ENCODE data around the gene SAMD4B. TPM values are rescaled to one million over a fixed set of nuclear protein-coding genes. Genes with fewer than 3 reads are reported as not detected.
A peak's percentile ranks its signal among the peaks of the same experiment; 100 is the strongest.

The SAMD4B gene
- total RNA-seq, 2 experiments from 2014 or later: 65.0 to 66.9 TPM

DNA sequence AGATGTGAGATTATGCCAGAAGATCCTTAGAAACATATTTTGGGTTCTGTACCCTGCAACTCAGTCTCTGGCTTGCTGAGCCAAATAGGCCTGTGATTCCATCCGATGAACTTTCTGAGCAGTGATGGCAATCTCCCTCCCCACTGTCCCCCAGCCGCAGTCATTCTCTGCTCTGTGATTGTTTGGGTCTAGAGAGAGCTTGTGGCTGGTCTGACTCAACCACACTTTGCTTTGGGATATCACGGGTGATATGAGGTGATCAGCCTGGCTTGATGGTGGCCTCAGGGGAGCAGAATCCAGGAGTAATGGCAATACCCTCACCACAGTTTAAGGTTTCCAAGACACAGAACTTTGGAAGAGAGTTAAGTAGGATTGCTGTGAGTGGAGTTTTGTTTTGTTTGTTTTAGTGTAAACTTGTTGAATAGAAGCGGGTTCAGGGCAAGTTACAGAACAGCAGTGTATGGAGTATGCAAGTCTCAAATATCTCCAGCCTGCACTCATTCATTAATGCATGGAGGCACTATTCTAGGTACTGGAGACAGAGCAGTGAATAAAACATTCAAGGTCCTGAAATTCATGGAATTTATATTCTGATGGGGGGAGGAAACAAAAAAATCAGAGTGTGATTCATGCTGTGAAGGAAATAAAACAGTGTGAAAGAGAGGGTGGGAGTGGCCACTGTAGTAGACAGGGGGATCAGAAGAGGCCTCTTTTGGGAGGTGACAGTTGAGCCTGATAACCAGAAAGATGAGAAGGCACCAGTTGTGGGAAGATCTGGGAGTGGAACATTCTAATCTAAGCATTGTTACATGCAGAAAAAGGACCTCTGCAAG, 5.3 kb downstream of the SAMD4B start:
- no peak overlapping the region for H3K4me3 ChIP-seq (ENCODE audit: low read length)
- ATAC-seq (ENCODE audit: poor library complexity) (no peak), DNase-seq (no peak)
- H3K27ac Mint-ChIP-seq: peak overlapping the region; percentile 22
- no peaks in the 10 kb centered on the region for H3K9me3 ChIP-seq (ENCODE audit: control insufficient read depth in 1 of 2, insufficient read depth in 1 of 2, low read length in 2 of 2)
- H3K9me3 Mint-ChIP-seq: no peaks in the 10 kb centered on the region
- H3K36me3 Mint-ChIP-seq (ENCODE audit: low read depth): peaks cover 71% of the 10 kb centered on the region
- intact Hi-C loops (cut with DNase I, micrococcal nuclease): loop anchor here (10.0 kb wide), 2 partner anchors 187 to 937 kb away; partner anchors contain the start of genes AKT2 (in 1 of the 2) and EID2B (in 1 of the 2)
- no peaks in the 10 kb centered on the region for H3K27me3 ChIP-seq (ENCODE audit: control insufficient read depth in 1 of 2, insufficient read depth in 2 of 2, low read length in 2 of 2)
- ChIA-PET CTCF (interaction anchor here (0.6 kb wide), 1 partner anchor 135 kb away, joined by 3 read pairs; no protein-coding TSS in a partner anchor), POLR2A (interaction anchor here (1.3 kb wide), 1 partner anchor 43 kb away, joined by 3 read pairs; the partner anchor contains the start of gene PAF1)
- no peak overlapping the region for H3K4me3 Mint-ChIP-seq
- no peaks in the 10 kb centered on the region for H3K27me3 Mint-ChIP-seq
- H3K4me1 ChIP-seq (ENCODE audit: insufficient read depth, low read length): peaks cover 34% of the 10 kb centered on the region
- H3K27ac ChIP-seq (ENCODE audit: low read depth in 1 of 2, low read length in 2 of 2): no peak overlapping the region
- peaks cover 77% of the 10 kb centered on the region for H3K4me1 Mint-ChIP-seq (ENCODE audit: low read depth)
- TF ChIP-seq, protein P1, sequence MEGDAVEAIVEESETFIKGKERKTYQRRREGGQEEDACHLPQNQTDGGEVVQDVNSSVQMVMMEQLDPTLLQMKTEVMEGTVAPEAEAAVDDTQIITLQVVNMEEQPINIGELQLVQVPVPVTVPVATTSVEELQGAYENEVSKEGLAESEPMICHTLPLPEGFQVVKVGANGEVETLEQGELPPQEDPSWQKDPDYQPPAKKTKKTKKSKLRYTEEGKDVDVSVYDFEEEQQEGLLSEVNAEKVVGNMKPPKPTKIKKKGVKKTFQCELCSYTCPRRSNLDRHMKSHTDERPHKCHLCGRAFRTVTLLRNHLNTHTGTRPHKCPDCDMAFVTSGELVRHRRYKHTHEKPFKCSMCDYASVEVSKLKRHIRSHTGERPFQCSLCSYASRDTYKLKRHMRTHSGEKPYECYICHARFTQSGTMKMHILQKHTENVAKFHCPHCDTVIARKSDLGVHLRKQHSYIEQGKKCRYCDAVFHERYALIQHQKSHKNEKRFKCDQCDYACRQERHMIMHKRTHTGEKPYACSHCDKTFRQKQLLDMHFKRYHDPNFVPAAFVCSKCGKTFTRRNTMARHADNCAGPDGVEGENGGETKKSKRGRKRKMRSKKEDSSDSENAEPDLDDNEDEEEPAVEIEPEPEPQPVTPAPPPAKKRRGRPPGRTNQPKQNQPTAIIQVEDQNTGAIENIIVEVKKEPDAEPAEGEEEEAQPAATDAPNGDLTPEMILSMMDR (IDR thresholded peaks at IDR 0.05): no peak
- H3K36me3 ChIP-seq (ENCODE audit: insufficient read depth, low read length): peaks cover 30% of the 10 kb centered on the region

- DNase-seq (no peak), ATAC-seq (ENCODE audit: poor library complexity) (no peak)
- ChIA-PET POLR2A (no interaction called here), CTCF (no interaction called here)
- Mint-ChIP-seq H3K4me3 (no peak overlapping the region), H3K36me3 (ENCODE audit: low read depth) (peaks cover 81% of the 10 kb centered on the region), H3K27me3 (no peaks in the 10 kb centered on the region), H3K4me1 (ENCODE audit: low read depth) (peaks cover 63% of the 10 kb centered on the region), H3K9me3 (no peaks in the 10 kb centered on the region), H3K27ac (no peak overlapping the region)
- peaks cover 16% of the 10 kb centered on the region for H3K4me1 ChIP-seq (ENCODE audit: insufficient read depth, low read length)
- H3K36me3 ChIP-seq (ENCODE audit: insufficient read depth, low read length): peaks cover 42% of the 10 kb centered on the region
- intact Hi-C loops (cut with DNase I, micrococcal nuclease): loop anchor here (10.0 kb wide), 2 partner anchors 185 to 935 kb away; partner anchors contain the start of genes AKT2 (in 1 of the 2) and EID2B (in 1 of the 2)
- TF ChIP-seq, protein P1 (IDR thresholded peaks at IDR 0.05): no peak
- no peak overlapping the region for H3K4me3 ChIP-seq (ENCODE audit: low read length)
- no peaks in the 10 kb centered on the region for H3K27me3 ChIP-seq (ENCODE audit: control insufficient read depth in 1 of 2, insufficient read depth in 2 of 2, low read length in 2 of 2)
- H3K9me3 ChIP-seq (ENCODE audit: control insufficient read depth in 1 of 2, insufficient read depth in 1 of 2, low read length in 2 of 2): no peaks in the 10 kb centered on the region
- no peak overlapping the region for H3K27ac ChIP-seq (ENCODE audit: low read depth in 1 of 2, low read length in 2 of 2)
Measured at GRCh38 chr19:39349326-39349725, 7.1 kb downstream of the SAMD4B start.

GRCh38 chr19:39350156-39350555, 7.9 kb downstream of the SAMD4B start:
- TF ChIP-seq, protein P1 (IDR thresholded peaks at IDR 0.05): no peak
- Histone ChIP-seq H3K4me1 (ENCODE audit: insufficient read depth, low read length) (peaks cover 9% of the 10 kb centered on the region), H3K27ac (ENCODE audit: low read depth in 1 of 2, low read length in 2 of 2) (no peak overlapping the region), H3K27me3 (ENCODE audit: control insufficient read depth in 1 of 2, insufficient read depth in 2 of 2, low read length in 2 of 2) (no peaks in the 10 kb centered on the region), H3K9me3 (ENCODE audit: control insufficient read depth in 1 of 2, insufficient read depth in 1 of 2, low read length in 2 of 2) (no peaks in the 10 kb centered on the region), H3K36me3 (ENCODE audit: insufficient read depth, low read length) (peaks cover 49% of the 10 kb centered on the region), H3K4me3 (ENCODE audit: low read length) (no peak overlapping the region)
- no peaks in the 10 kb centered on the region for H3K27me3 Mint-ChIP-seq
- no peak overlapping the region for H3K27ac Mint-ChIP-seq
- peaks cover 54% of the 10 kb centered on the region for H3K4me1 Mint-ChIP-seq (ENCODE audit: low read depth)
- no peak for DNase-seq
- H3K36me3 Mint-ChIP-seq (ENCODE audit: low read depth): peaks cover 84% of the 10 kb centered on the region
- POLR2A ChIA-PET: no interaction called here
- ATAC-seq (ENCODE audit: poor library complexity): no peak
- CTCF ChIA-PET: no interaction called here
- H3K4me3 Mint-ChIP-seq: no peak overlapping the region
- no peaks in the 10 kb centered on the region for H3K9me3 Mint-ChIP-seq
- intact Hi-C loops (cut with DNase I, micrococcal nuclease): no loop called here
